OCI-LY1 (cell line): Measurements from ENCODE around the gene DTX1.

Source experiments
- H2AFZ ChIP-seq: fragments of 200-600 bp; sonication (generic), shearing (Covaris generic); 2 replicates; pipeline ENCODE4 v1.6.0; 2014; ENCODE audit warnings: antibody characterized with exemption, mild to moderate bottlenecking, low read length
- H3F3A ChIP-seq: fragments of 200-600 bp; sonication (generic), shearing (Covaris generic); 2 replicates; pipeline ENCODE4 v1.6.0; 2014; ENCODE audit warnings: mild to moderate bottlenecking, antibody characterized with exemption, low read length, moderate library complexity; ENCODE audit not compliant: insufficient read depth
- H3K27ac ChIP-seq: fragments of 200-600 bp; sonication (generic); 2 replicates; pipeline ENCODE4 v1.5.1; 2014; ENCODE audit warnings: low read length, mixed run types, mild to moderate bottlenecking, low read depth; ENCODE audit not compliant: poor library complexity, severe bottlenecking
- H3K27me3 ChIP-seq: fragments of 200-600 bp; sonication (generic); 2 replicates; pipeline ENCODE4 v1.6.0; 2014; ENCODE audit warnings: antibody characterized with exemption, mild to moderate bottlenecking, low read length, moderate library complexity; ENCODE audit not compliant: insufficient read depth
- H3K36me3 ChIP-seq: fragments of 200-600 bp; sonication (generic); 2 replicates; pipeline ENCODE4 v1.6.1; 2014; ENCODE audit warnings: mild to moderate bottlenecking, antibody characterized with exemption, low read length, moderate library complexity, mixed read lengths; ENCODE audit not compliant: insufficient read depth
- H3K4me1 ChIP-seq: fragments of 200-600 bp; sonication (generic); 2 replicates; pipeline ENCODE4 v1.5.1; 2014; ENCODE audit warnings: mild to moderate bottlenecking, low read length, moderate library complexity; ENCODE audit not compliant: insufficient read depth, severe bottlenecking
- H3K4me2 ChIP-seq: fragments of 200-600 bp; sonication (generic), shearing (Covaris generic); 2 replicates; pipeline ENCODE4 v1.6.1; 2014; ENCODE audit warnings: low read length
- H3K4me3 ChIP-seq: fragments of 200-600 bp; sonication (generic); 2 replicates; pipeline ENCODE4 v1.5.1; 2014; ENCODE audit warnings: low read length, low read depth, mild to moderate bottlenecking, mixed read lengths; ENCODE audit not compliant: poor library complexity, severe bottlenecking
- H3K79me2 ChIP-seq: fragments of 200-600 bp; shearing (Covaris generic); 2 replicates; pipeline ENCODE4 v1.6.1; 2016; ENCODE audit warnings: mixed run types, low read length, mixed read lengths; ENCODE audit not compliant: insufficient read depth
- H3K9ac ChIP-seq: fragments of 200-600 bp; sonication (generic), shearing (Covaris generic); 2 replicates; pipeline ENCODE4 v1.6.1; 2014; ENCODE audit warnings: mild to moderate bottlenecking, low read length, mixed read lengths
- H3K9me2 ChIP-seq: fragments of 200-600 bp; sonication (generic), shearing (Covaris generic); 2 replicates; pipeline ENCODE4 v1.6.1; 2014; ENCODE audit warnings: low read depth, mild to moderate bottlenecking, low read length, mixed read lengths
- H3K9me3 ChIP-seq: fragments of 200-600 bp; shearing (Covaris generic); 2 replicates; pipeline ENCODE4 v1.6.1; 2014; ENCODE audit warnings: low read length, mixed read lengths
- H4K20me1 ChIP-seq: fragments of 200-600 bp; sonication (generic), shearing (Covaris generic); 2 replicates; pipeline ENCODE4 v1.6.0; 2016; ENCODE audit warnings: mild to moderate bottlenecking, low read length; ENCODE audit not compliant: insufficient read depth
- CTCF ChIP-seq: fragments of 200-600 bp; sonication (generic), shearing (Covaris generic); IDR thresholded peaks from 2 replicates; pipeline ENCODE4 v1.5.1; 2017; ENCODE audit warnings: mild to moderate bottlenecking, antibody characterized with exemption, low read length, moderate library complexity, mixed read lengths
- EZH2 ChIP-seq: fragments of 200-600 bp; sonication (generic), shearing (Covaris generic); IDR thresholded peaks from 2 replicates; pipeline ENCODE4 v1.8.0; 2017; ENCODE audit warnings: borderline replicate concordance, mixed run types, mild to moderate bottlenecking, antibody characterized with exemption, low read length, moderate library complexity, mixed read lengths

DTX1 gene

GRCh38 chr12:113055594-113056380 lies 743 bp upstream of the DTX1 start:
- Histone ChIP-seq H3K4me3 (peak overlapping the region; percentile 73), H3K9me2 (no peaks in the 10 kb centered on the region), H2AFZ (no peak overlapping the region)

GRCh38 chr12:113056381-113056630 lies 224 bp upstream of the DTX1 start:
- Histone ChIP-seq H3K4me3 (peak overlapping the region; percentile 73), H3K9me2 (no peaks in the 10 kb centered on the region), H2AFZ (no peak overlapping the region), H3K79me2 (peaks cover 56% of the 10 kb centered on the region), H3K4me2 (peak overlapping the region; percentile 97), H3K36me3 (peaks cover 44% of the 10 kb centered on the region), H3K9ac (peak overlapping the region; percentile 85), H3F3A (peaks cover 6% of the 10 kb centered on the region; the same call in 1 of the 2 replicates), H3K4me1 (peaks cover 73% of the 10 kb centered on the region), H4K20me1 (no peaks in the 10 kb centered on the region), H3K27me3 (no peaks in the 10 kb centered on the region), H3K9me3 (no peaks in the 10 kb centered on the region), H3K27ac (peak overlapping the region; percentile 99)
- TF ChIP-seq CTCF = no peak
- no peak for TF ChIP-seq EZH2

More at GRCh38 chr12:113055594-113056380, 743 bp upstream of the DTX1 start:
- Histone ChIP-seq H3K9me3 (no peaks in the 10 kb centered on the region), H3F3A (peaks cover 11% of the 10 kb centered on the region; the same call in 1 of the 2 replicates), H3K4me2 (peak overlapping the region; percentile 97), H3K27me3 (no peaks in the 10 kb centered on the region), H4K20me1 (no peaks in the 10 kb centered on the region), H3K36me3 (peaks cover 39% of the 10 kb centered on the region), H3K9ac (peak overlapping the region; percentile 85), H3K79me2 (peaks cover 51% of the 10 kb centered on the region), H3K4me1 (peaks cover 73% of the 10 kb centered on the region), H3K27ac (peak overlapping the region; percentile 99)
- TF ChIP-seq CTCF (no peak), EZH2 (no peak)

- Histone ChIP-seq H3K79me2 (peaks cover 68% of the 10 kb centered on the region), H3F3A (peaks cover 4% of the 10 kb centered on the region), H3K9ac (peak overlapping the region; percentile 85), H3K4me3 (peak overlapping the region; percentile 73), H4K20me1 (no peaks in the 10 kb centered on the region), H3K9me2 (no peaks in the 10 kb centered on the region), H3K27me3 (no peaks in the 10 kb centered on the region), H2AFZ (no peak overlapping the region), H3K4me2 (peak overlapping the region; percentile 97), H3K36me3 (peaks cover 59% of the 10 kb centered on the region), H3K27ac (peak overlapping the region; percentile 99), H3K9me3 (no peaks in the 10 kb centered on the region), H3K4me1 (peaks cover 73% of the 10 kb centered on the region)
- TF ChIP-seq CTCF = no peak
- no peak for TF ChIP-seq EZH2
Observed at GRCh38 chr12:113057565-113058485, 1.3 kb downstream of the DTX1 start.
